Coronary artery (tissue), 2 donors: Measurements from ENCODE around the gene MORN1.
A peak's percentile ranks its signal among the peaks of the same experiment; 100 is the strongest.

Source experiments
- DNase-seq: peaks from one replicate; pipeline ENCODE4 v3.0.0-alpha.2; 2017; ENCODE audit warnings: low spot score
- H3K27ac ChIP-seq, 2 donors: fragments of 200-600 bp; sonication (generic); one replicate each; pipeline ENCODE4 v1.5.1; 2016 to 2019
- H3K4me3 ChIP-seq: fragments of 200-600 bp; sonication (generic); 2 replicates; pipeline ENCODE4 v1.5.1; 2016; ENCODE audit warnings: mild to moderate bottlenecking, moderate library complexity
- CTCF ChIP-seq: fragments of 200-600 bp; sonication (generic); IDR thresholded peaks from one replicate; pipeline ENCODE4 v1.5.1; 2019; ENCODE audit warnings: antibody characterized with exemption

MORN1 gene

GRCh38 chr1:2290595-2291510 lies 100.5 kb downstream of the MORN1 start:
- H3K4me3 ChIP-seq = peak overlapping the region; percentile 64
- H3K27ac ChIP-seq = peak overlapping the region; percentile 74 to 80

GRCh38 chr1:2290171-2290578 lies 101.2 kb downstream of the MORN1 start:
- TF ChIP-seq CTCF = no peak
- H3K27ac ChIP-seq = peak overlapping the region; percentile 74 to 80
- H3K4me3 ChIP-seq = peak overlapping the region; percentile 64
- DNase-seq = no peak

More at GRCh38 chr1:2290595-2291510, 100.5 kb downstream of the MORN1 start:
- DNase-seq = peak; percentile 93
- TF ChIP-seq CTCF = no peak

DNA sequence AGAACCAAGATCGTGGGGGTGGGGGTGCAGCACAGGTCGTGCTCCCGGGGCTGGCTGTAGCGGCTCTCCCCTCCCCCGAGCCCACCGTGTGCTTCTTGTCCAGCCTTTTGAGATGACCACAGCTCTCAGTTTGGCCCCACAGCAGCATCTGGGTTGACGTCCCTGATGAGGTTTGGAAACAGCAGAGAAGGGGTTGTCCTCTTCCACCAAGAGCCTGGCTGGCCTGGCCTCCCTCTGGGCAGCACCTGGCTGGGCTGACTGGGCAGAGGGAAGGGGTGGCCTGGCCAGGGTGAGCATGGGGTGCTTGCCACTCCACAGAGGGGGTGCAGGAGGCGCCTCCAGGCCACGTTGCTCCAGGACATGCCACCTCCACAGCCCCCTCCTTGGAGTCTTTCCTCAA lies 101.7 kb downstream of the MORN1 start:
- peak overlapping the region; percentile 64 for H3K4me3 ChIP-seq
- DNase-seq = no peak
- no peak for TF ChIP-seq CTCF
- H3K27ac ChIP-seq = peak overlapping the region; percentile 74 to 80

- Histone ChIP-seq H3K4me3 (peak overlapping the region; percentile 64), H3K27ac (peak overlapping the region; percentile 74 to 80)
- DNase-seq = no peak
- no peak for TF ChIP-seq CTCF
Measured at GRCh38 chr1:2288816-2289536, 102.4 kb downstream of the MORN1 start.

DNA sequence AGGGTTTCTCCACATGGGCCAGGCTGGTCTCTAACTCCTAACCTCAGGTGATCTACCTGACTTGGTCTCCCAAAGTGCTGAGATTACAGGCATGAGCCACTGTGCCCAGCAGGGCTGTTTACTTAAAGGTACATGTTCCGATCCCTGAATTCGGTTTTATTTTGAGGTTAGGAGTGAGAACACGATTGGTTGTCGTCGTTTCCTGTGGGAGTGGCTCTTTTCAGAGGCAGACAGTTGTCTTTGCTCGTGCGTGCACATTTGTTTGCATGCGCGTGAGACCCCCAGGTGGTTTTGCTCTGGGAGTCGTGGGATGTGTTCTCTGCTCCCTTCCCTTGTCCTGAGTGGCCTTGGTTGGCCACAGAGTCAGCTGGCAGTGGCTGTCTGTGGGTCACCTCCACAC lies 103.0 kb downstream of the MORN1 start:
- DNase-seq = no peak
- Histone ChIP-seq H3K4me3 (no peak overlapping the region), H3K27ac (peak overlapping the region in 1 of 2 donors; percentile 80)
- TF ChIP-seq CTCF = no peak

DNA sequence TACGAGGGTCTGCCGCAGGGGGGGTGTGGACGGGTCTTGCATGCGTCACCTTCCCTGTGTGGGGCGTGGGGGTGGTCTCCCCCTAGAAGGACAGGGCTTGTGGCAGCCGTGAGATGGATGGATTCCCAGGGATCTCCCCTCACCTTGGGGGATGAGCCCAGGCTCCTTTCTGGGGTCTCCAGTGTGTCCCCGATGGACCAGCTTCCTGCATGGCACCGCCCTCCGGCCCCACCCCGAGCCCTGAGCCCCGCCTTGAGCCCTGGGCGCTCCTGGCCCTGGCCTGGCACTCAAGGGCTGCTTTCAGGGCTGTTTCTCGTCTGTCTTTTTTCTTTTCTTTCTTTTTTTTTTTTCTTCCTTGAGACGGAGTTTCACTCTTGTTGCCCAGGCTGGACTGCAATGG lies 103.7 kb downstream of the MORN1 start:
- DNase-seq = no peak
- H3K4me3 ChIP-seq = no peak overlapping the region
- no peak for TF ChIP-seq CTCF
- H3K27ac ChIP-seq = no peak overlapping the region
